SH-SY5Y (cell line): ENCODE results near the gene NUP93.

ENCODE experiments used
- GATA2 ChIP-seq: IDR thresholded peaks from 2 replicates; pipeline ENCODE4 v1.6.1; 2011; ENCODE audit warnings: mild to moderate bottlenecking, low read depth, low read length
- GATA3 ChIP-seq: IDR thresholded peaks from 2 replicates; pipeline ENCODE4 v1.6.1; 2011; ENCODE audit warnings: low read depth, mild to moderate bottlenecking, low read length, moderate library complexity

DNA sequence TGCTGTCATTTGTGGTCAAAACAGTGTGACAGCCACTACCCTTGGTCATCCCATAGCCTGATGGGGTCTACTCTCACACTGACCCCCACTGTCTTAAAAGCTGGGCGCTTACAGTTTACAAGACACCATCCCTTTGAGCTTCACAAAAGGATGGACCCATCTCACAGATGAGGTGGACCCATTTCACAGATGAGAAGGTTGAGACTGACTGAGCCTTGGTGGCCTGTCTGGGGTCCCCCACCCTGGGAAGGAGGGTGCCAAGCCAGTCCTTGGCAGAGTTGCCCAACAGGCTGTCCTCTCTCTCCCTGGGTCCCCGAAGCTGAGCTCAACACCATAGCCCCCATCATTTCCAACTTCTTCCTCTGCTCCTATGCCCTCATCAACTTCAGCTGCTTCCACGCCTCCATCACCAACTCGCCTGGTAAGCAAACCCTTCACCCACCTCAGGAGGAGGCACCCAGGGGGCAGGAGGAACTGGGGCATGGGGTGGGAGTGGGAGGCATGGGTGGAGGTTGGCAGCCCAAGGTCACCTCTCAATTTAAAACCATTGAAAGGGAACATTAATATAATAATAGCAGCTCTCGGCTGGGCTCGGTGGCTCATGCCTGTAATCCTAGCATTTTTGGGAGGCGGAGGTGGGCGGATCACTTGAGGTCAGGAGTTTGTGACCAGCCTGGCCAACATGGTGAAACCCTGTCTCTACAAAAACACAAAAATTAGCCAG is 152.3 kb downstream of the NUP93 start:
- TF ChIP-seq GATA2 (no peak), GATA3 (no peak)
